HepG2 (cell line): ENCODE data around the gene ERMP1. TPM values are rescaled to one million over a fixed set of nuclear protein-coding genes. Genes with fewer than 3 reads are reported as not detected.

ENCODE experiments used
- ATAC-seq: fragments of 200-7000 bp; cut with Tn5 transposase; 3 replicates; pipeline ENCODE4 v1.9.1; 2020; ENCODE audit warnings: mild to moderate bottlenecking, moderate library complexity
- BruUV-seq: library from RNA; stranded (reverse); fragments of 400-500 nt; replicated peaks from 2 replicates; lab custom pipeline; 2021; lab: Mats Ljungman, UMichigan
- CTCF ChIA-PET: fragments of 300-600 bp; formaldehyde crosslinking; extraction: SDS; loops from one replicate; lab custom pipeline; 2021; ENCODE audit warnings: low total read pairs, inconsistent platforms, low intra/inter-chr PET ratio; lab: Yijun Ruan, JAX
- POLR2A ChIA-PET: fragments of 350-600 bp; sonication (Branson Sonifier 250); formaldehyde crosslinking; loops from one replicate; lab custom pipeline; 2020; ENCODE audit warnings: antibody characterized with exemption, inconsistent platforms; lab: Yijun Ruan, JAX
- DNase-seq: peaks from one replicate; pipeline ENCODE4 v3.0.0-alpha.2; 2015; ENCODE audit warnings: low spot score
- FAIRE-seq: peaks from 3 replicates; lab custom pipeline; 2011; peaks lifted over from hg19 to GRCh38; lab: Jason Lieb, UNC
- H2AFZ ChIP-seq: one replicate; pipeline ENCODE4 v1.6.1; 2011; ENCODE audit warnings: low read length, inconsistent platforms
- H3K27ac ChIP-seq: fragments of 300-600 bp; 3 replicates; pipeline ENCODE4 v1.8.0; 2011; ENCODE audit warnings: mixed run types, mild to moderate bottlenecking, mixed read lengths, low read length, inconsistent platforms; ENCODE audit not compliant: insufficient read depth; ENCODE audit errors: extremely low read length
- H3K27me3 ChIP-seq, 2 experiments: fragments of 200-600 bp in 1 of 2; 2 replicates in 1 of 2; 3 replicates in 1 of 2; pipeline versions ENCODE4 v1.6.0 to v1.8.0; 2011; ENCODE audit warnings: low read length in 2 of 2, mild to moderate bottlenecking in 2 of 2, moderate library complexity in 2 of 2, inconsistent platforms in 1 of 2; ENCODE audit not compliant: insufficient read depth in 2 of 2, control insufficient read depth in 1 of 2
- H3K36me3 ChIP-seq, 2 experiments: fragments of 200-600 bp in 1 of 2; replicated peaks in 1 of 2; 2 replicates in 1 of 2; 3 replicates in 1 of 2; pipeline versions ENCODE4 v1.5.1 to v1.8.0; 2011; ENCODE audit warnings: low read length in 2 of 2, inconsistent platforms in 1 of 2; ENCODE audit not compliant: insufficient read depth in 2 of 2, control insufficient read depth in 1 of 2
- H3K4me1 ChIP-seq: 2 replicates; pipeline ENCODE4 v1.5.1; 2012; ENCODE audit warnings: low read length, inconsistent platforms; ENCODE audit not compliant: insufficient read depth
- H3K4me2 ChIP-seq: 2 replicates; pipeline ENCODE4 v1.6.0; 2011; ENCODE audit warnings: low read depth, low read length, inconsistent platforms
- H3K4me3 ChIP-seq, 3 experiments: fragments of 200-600 bp in 1 of 3; sonication (generic), shearing (Covaris generic) in 1 of 3; replicated peaks in 1 of 3; 2 replicates each; pipeline ENCODE4 v1.5.1; 2011 to 2016; ENCODE audit warnings: low read length in 3 of 3, inconsistent platforms in 2 of 3, low read depth in 2 of 3, mild to moderate bottlenecking in 2 of 3, control low read depth in 1 of 3, mixed read lengths in 1 of 3; ENCODE audit not compliant: insufficient read depth in 1 of 3
- H3K79me2 ChIP-seq: one replicate; pipeline ENCODE4 v1.6.1; 2011; ENCODE audit warnings: low read length, inconsistent platforms; ENCODE audit not compliant: insufficient read depth
- H3K9ac ChIP-seq: 2 replicates; pipeline ENCODE4 v1.6.0; 2011; ENCODE audit warnings: mild to moderate bottlenecking, low read depth, low read length, inconsistent platforms; ENCODE audit not compliant: insufficient read depth
- H3K9me3 ChIP-seq: 2 replicates; pipeline ENCODE4 v1.5.1; 2012; ENCODE audit warnings: mild to moderate bottlenecking, low read length
- H4K20me1 ChIP-seq: 2 replicates; pipeline ENCODE4 v1.6.0; 2011; ENCODE audit warnings: inconsistent platforms, mild to moderate bottlenecking, low read length, moderate library complexity; ENCODE audit not compliant: insufficient read depth
- CBX5 ChIP-seq: sonication (generic); formaldehyde crosslinking; IDR thresholded peaks from 2 replicates; pipeline ENCODE4 v1.4.0; 2020; ENCODE audit warnings: missing genetic modification reagents, borderline replicate concordance
- KLF6 ChIP-seq: IDR thresholded peaks from 2 replicates; pipeline ENCODE4 v1.8.0; 2016; ENCODE audit warnings: missing biosample characterization, missing genetic modification reagents
- MAFK ChIP-seq, 2 experiments: IDR thresholded peaks in 1 of 2; conservative IDR thresholded peaks in 1 of 2; 2 replicates each; pipeline ENCODE4 v1.6.1; 2011; ENCODE audit warnings: improper control_type of control experiment in 2 of 2, low read length in 2 of 2
- ZNF121 ChIP-seq: sonication (generic); formaldehyde crosslinking; IDR thresholded peaks from 2 replicates; pipeline ENCODE4 v1.5.0; 2020; ENCODE audit warnings: mild to moderate bottlenecking, missing genetic modification reagents
- WGBS: methylation state at CpG from one replicate; pipeline ENCODE4 v1.1.6; 2017; ENCODE audit warnings: low lambda C conversion rate; 5-methylcytosine and 5-hydroxymethylcytosine counted together
- in situ Hi-C: cut with HindIII; loops from 2 replicates; pipeline ENCODE4 v1.10.0; 2017; ENCODE audit warnings: low pct_unique_long_range_greater_than_20kb; ENCODE audit not compliant: extremely low pct_ligation_motif_present
- intact Hi-C: fragments of 100-400 bp; cut with micrococcal nuclease; formaldehyde crosslinking; loops from one replicate; pipeline ENCODE4 v1.10.0; 2022; ENCODE audit not compliant: unreplicated experiment
- polyA plus RNA-seq, 8 experiments: library from polyadenylated mRNA; depleted of rRNA in 3 of 8; stranded (reverse) in 7 of 8; unstranded in 1 of 8; fragments of >200 nt; fragmentation: Illumina TruSeq in 4 of 8; extraction: Trizol in 4 of 8; gene quantifications; 2 replicates each; pipeline versions ENCODE4 v1.2.1 to v1.2.3, GENCODE V29; 2011 to 2016; ENCODE audit warnings: low read depth in 4 of 8, missing spikeins in 1 of 8, mixed read lengths in 1 of 8; ENCODE audit not compliant: insufficient read depth in 1 of 8
- total RNA-seq, 5 experiments: library from RNA; depleted of rRNA; stranded (reverse); fragments of >200 nt; fragmentation: Illumina TruSeq; extraction: Trizol; gene quantifications; 2 replicates each; pipeline ENCODE4 v1.2.3, GENCODE V29; 2016; ENCODE audit warnings: low read depth in 1 of 5
- TF ChIP-seq, protein P1 (sequence below): sonication (generic); formaldehyde crosslinking; IDR thresholded peaks from 2 replicates; pipeline ENCODE4 v1.4.0; 2020; ENCODE audit warnings: missing genetic modification reagents, borderline replicate concordance

ERMP1 gene
- total and polyA plus RNA-seq, 2 of the 13 experiments (the other 11 are each of a cell fraction or from before 2014, with no cell fraction given): 40.9 to 65.4 TPM

DNA sequence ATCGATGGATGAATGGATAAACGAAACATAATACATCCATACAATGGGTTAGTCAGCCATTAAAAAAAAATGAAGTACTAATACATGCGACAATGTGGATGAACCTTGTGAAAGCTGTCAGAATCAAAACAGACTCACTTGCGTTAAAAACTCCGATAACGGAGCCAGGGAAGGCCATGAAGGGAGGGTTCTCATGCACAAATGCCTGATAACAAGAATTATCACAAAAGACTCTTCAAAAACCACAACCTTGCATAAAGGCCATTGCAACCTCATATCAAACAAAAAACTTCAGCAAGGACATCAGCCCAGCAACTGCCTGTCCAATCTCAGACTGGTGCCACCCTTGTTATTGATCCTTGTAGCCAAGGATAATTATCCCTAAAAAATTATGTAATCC lies 13.7 kb downstream of the ERMP1 start (continued):
- TF ChIP-seq, protein P1, sequence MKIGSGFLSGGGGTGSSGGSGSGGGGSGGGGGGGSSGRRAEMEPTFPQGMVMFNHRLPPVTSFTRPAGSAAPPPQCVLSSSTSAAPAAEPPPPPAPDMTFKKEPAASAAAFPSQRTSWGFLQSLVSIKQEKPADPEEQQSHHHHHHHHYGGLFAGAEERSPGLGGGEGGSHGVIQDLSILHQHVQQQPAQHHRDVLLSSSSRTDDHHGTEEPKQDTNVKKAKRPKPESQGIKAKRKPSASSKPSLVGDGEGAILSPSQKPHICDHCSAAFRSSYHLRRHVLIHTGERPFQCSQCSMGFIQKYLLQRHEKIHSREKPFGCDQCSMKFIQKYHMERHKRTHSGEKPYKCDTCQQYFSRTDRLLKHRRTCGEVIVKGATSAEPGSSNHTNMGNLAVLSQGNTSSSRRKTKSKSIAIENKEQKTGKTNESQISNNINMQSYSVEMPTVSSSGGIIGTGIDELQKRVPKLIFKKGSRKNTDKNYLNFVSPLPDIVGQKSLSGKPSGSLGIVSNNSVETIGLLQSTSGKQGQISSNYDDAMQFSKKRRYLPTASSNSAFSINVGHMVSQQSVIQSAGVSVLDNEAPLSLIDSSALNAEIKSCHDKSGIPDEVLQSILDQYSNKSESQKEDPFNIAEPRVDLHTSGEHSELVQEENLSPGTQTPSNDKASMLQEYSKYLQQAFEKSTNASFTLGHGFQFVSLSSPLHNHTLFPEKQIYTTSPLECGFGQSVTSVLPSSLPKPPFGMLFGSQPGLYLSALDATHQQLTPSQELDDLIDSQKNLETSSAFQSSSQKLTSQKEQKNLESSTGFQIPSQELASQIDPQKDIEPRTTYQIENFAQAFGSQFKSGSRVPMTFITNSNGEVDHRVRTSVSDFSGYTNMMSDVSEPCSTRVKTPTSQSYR (CRISPR knock-in tag): no peak

DNA sequence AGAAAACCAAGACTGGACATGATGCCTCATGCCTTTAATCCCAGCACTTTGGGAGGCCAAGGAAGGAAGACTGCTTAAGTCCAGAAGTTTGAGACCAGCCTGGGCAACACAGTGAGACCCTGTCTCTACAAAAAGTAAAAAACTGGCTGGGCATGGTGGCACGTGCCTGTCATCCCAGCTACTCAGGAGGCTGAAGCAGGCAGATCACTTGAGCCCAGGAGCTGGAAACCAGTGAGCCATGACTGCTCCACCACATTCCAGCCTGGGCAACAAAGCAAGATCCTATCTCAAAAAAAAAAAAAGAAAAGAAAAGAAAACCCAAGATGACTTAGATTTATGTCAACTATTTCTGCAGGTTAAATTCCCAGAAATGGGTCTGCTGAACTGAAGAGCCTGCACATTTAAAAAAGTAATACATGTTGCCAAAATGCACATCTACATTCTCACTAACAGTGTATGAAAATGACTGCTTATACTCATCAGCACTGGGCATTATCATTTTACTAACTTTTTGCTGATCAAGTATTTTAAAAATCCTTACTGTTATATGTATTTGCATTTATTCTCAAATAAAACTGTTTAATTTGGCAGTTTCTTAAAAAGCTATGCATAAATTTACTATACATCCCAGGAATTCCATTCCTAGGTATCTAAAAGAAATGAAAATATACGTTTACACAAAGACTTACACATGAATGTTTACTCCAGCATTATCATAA lies 14.3 kb downstream of the ERMP1 start:
- H3K4me2 ChIP-seq: no peak overlapping the region
- FAIRE-seq: no peak
- intact Hi-C loops (no loop called here), in situ Hi-C loops (no loop called here)
- H3K79me2 ChIP-seq: peaks cover 32% of the 10 kb centered on the region
- over 99% methylated on average over 2 of the region's 2 CpGs for whole genome bisulfite sequencing
- H3K9ac ChIP-seq: no peak overlapping the region
- H3K4me1 ChIP-seq: peaks cover 24% of the 10 kb centered on the region
- TF ChIP-seq ZNF121 (CRISPR knock-in tag) (peak; percentile 69), CBX5 (no peak), MAFK (conservative IDR thresholded peaks at IDR 0.05 in 1 of 2, IDR thresholded peaks at IDR 0.05 in 1 of 2; ENCODE audit: low read length in 2 of 2) (peak; percentile 13 to 54; a peak in 2 of 4 replicates), KLF6 (CRISPR knock-in tag) (0 out of 2 replicates have a peak, but pooled peaks have one; percentile 12)
- H3K36me3 ChIP-seq: peaks cover 8 to 48% of the 10 kb centered on the region in 2 experiments
- H4K20me1 ChIP-seq: no peaks in the 10 kb centered on the region
- DNase-seq: no peak
- no peaks in the 10 kb centered on the region for H3K27me3 ChIP-seq
- ChIA-PET CTCF (no interaction called here), POLR2A (no interaction called here)
- no peak for ATAC-seq
- H3K9me3 ChIP-seq: no peaks in the 10 kb centered on the region
- H3K4me3 ChIP-seq: no peak overlapping the region
- BruUV-seq: no TSS peak
- no peak overlapping the region for H3K27ac ChIP-seq
- no peak overlapping the region for H2AFZ ChIP-seq
